Activated CD4-positive, alpha-beta T cell treated with anti-CD3 and anti-CD28 coated beads for 48 hours (primary cell): Measurements from ENCODE around the gene SP110.

Source experiments
- DNase-seq: peaks from one replicate; pipeline ENCODE4 v3.0.0-alpha.2; 2020

The SP110 gene

DNA sequence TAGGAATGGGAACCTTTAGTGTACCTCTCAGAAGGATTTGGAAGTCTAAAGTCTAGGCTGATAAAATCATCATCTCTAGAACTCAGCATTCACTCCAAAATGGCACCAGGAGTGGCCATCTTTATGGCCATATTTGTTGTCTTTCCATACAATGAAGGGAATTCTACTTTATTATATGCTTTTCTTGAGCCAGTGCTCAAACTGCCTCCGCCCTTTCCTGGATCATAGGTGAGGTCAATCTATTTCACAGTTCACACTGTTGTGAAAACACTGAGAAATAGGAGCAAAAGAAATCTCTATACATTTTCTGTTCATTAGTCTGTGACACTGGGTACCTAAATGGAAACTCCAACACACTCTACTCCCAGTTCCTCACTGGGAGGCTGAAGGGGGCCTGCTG, 55.6 kb downstream of the SP110 start:
- no peak for DNase-seq

GRCh38 chr2:230162981-230163380, 56.8 kb downstream of the SP110 start:
- no peak for DNase-seq

GRCh38 chr2:230161184-230161583, 58.6 kb downstream of the SP110 start:
- DNase-seq, result no peak

DNA sequence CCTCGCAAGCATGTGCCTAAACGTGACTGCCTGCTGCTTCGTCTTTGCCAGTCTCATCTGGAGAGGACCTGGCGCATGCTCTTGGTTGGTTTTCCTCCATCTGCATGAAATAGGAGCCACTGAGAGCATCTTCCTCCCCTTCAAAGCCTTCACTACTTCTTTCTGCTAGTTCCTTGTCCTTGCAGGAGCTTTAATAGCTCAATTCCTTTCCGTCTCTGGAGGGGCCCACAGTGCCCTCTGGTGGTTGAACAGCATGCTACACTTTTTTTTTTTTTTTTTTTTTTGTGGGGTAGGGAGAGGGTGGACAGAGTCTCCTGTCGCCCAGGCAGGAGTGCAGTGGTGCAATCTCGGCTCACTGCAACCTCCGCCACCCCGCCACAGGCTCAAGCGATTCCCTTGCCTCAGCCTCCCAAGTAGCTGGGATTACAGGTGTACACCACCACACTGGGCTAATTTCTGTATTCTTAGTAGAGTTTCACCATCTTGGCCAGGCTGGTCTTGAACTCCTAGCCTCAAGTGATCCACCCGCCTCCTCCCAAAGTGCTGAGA, 59.6 kb downstream of the SP110 start:
- DNase-seq, result peak; percentile 64

DNA sequence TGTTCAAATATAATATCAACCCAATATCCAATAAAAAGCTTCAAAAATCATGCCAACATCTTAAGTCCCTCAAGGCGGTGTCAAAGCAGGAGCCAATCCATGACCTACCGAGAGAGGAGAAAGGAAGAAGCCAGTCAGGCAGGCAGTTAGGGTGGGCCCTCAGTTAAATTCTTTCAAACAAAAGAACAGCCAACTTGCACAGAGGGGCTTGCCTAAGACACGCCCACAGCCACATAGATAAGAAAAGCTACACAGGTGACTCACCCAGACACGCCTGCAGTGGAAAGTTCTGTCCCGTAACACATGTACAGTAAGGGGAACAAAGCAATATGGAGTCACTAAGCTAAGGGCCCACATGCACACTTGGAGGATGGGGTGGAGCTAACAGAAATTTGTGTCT, 61.3 kb downstream of the SP110 start:
- DNase-seq, result peak; percentile 20

DNA sequence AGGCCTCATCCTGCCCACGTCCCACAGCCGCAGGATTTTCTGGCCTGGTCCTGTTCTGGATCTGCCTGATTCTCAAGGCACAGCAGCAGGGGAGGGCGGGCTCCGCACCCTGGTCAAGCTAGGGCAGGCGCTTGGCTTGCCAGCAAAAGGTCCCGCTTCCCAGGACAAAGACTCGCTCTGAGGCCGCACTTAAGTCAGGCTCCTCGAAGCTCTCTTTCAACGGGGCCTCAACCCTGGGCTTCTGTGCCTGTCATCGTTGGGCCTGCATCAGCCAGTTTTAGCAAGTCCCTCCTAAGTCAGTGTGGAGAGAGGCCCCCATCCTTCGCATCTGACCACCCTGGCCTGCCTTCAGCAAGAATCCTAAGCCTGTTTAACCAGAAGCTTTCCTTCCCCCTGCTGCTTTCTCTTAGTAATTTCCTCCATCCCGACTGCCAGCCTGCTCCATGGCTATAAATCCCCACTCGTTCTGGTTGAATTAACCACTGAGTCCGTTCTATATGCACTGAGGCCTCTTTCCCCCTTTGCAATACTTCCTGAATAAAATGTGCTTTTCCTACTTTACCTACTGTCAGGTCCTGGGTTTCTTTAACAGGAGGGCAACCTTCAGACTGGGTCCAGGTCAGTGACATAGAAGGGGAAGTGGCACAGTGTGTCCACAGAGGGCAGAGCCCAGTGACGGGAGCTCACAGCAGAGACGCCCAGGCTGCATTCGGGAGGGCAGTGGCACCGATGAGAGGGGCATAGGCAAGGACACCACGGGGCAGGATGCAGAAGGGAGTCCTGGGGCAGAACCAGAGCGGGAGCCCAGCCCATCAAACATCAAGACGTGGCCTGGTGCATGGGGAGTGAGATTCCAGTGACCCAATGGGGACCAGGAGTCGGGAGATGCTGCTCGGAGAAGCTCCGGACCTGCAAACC, 62.7 kb downstream of the SP110 start:
- no peak for DNase-seq

DNA sequence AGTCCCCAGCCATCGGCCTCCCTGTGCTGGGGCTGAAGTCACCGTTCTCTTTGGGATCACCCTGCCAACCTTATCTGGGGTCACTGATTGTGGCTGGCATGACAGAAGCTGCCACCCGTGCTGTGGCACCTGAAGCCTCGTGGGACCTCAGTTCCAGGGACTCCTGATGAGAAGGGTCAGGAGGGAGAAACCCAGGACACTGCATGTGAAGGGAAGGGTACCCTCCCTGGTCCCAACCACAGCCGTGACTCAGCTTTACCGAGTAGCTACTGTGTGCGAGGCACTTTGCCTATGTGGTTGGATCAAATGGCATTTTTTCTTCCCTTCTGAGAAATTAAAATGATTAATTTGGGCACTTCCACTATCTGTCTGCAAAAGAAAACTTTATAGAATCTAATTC, 64.4 kb downstream of the SP110 start:
- DNase-seq, result peak; percentile 59

DNA sequence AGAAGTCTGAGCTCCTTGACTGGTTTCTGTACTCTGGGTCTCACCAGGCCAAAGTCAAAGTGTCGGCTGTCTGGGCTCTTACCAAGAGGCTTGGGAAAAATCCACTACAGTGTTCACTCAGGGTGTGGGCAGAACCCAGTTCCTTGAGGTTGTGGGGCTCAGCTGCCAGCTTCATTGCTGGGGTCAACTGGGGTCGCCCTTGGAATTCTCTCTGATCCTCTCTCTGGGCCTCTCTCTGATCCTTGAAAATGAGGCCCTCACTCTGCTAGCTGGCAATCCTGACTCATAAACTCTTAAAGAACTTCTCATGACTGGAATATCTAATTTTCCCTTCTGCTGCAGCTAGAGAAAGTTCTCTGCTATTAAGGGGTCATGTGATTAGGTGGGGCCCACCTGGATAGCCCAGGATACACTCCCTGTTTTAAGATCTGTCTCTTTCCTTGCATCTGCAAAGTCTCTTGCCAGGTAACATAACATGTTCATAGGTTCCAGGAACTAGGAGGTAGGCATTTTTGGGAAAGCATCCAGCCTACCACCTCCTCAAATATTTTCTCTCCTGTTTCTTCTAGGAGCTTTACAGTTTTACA, 66.3 kb downstream of the SP110 start:
- no peak for DNase-seq

- DNase-seq, result no peak
Observed at GRCh38 chr2:230152334-230152733, 67.5 kb downstream of the SP110 start.

DNA sequence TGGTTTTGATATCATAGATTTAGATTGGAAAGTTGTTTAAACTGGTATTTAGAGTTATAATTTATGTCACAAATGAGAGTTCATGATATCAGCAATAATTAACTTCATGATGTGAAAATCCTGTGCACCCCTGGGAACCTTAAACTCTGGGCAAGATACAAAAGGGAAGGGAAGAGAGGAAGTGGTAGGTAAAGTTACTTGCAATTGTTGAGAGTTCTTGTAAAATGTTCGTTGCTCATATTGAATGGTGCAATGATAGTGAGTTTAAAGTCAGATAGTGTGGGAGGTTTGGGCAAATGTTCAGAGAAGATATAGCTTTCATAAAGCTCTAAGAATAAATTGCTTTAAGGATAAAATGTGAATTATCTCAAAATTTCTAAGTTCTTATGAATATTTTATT, 75.4 kb downstream of the SP110 start:
- no peak for DNase-seq

DNA sequence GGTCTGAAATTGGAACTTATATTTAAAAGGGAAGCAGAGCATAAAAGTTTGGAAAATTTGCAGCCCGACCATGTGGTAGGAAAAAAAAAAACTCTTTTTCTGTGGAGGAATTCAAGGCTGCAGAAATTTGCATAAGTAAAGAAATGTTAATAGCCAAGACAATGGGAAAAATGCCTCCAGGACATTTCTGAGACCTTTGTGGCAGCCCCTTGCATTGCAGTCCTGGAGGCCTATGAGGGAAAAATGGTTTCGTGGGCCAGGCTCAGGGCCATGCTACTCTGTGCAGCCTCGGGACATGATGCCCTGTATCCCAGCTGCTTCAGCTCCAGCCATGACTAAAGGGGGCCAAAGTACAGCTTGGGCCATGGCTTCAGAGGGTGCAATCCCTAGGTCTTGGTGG, 79.1 kb downstream of the SP110 start:
- no peak for DNase-seq

- DNase-seq, result no peak
Observed at GRCh38 chr2:230137902-230138539, 81.8 kb downstream of the SP110 start.

DNA sequence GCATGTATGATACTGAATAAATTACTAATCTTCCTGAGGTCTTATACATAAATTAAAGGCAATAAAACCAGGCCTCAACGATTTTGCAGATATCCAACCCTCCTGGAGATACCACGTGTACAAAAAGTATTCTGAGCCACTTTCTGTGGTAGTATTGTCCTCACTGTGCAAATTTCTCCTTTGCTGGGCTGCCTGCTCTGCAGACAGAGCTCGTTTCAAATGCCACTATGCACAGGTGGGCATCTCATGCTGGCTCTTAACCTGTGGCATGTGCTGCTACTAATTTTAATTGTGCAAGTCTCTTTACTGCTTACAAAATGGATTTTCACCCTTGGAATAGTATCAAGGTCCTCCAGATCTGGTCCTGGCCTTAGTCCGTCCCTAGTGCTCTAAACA, 84.7 kb downstream of the SP110 start:
- DNase-seq, result no peak

DNA sequence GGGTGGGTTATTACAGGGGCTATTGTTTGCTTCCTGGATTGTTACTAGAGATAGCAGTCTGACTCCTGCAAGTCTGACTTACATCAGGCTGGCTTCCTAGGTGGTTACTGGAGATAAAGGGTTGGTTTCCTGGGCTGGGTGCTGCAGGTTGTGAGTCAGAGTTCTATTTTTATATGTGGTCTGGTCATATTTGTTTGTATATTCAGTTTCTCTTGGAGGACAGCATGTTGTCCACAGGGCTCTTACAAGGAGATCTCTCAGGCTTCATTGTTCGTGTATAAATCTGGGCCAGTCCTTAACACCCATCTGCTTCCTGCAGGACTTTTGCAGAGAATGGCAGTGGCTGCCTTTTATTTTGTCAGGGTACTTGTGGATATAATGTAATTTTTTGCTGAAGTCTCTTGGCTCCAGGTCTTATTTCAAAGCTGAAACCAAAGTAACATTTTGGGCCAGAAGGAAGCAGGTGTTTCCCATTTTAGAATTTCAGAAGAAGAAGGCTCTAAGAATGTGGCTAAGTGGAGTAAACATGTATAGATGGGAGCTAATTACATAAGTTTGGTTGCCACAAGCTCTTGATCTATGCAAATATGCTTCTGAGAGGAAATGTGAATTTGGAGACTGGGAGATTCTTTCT, 85.2 kb downstream of the SP110 start:
- DNase-seq, result no peak

- DNase-seq, result no peak
Observed at GRCh38 chr2:230131366-230131765, 88.4 kb downstream of the SP110 start.

GRCh38 chr2:230130668-230131364, 89.0 kb downstream of the SP110 start:
- no peak for DNase-seq

DNA sequence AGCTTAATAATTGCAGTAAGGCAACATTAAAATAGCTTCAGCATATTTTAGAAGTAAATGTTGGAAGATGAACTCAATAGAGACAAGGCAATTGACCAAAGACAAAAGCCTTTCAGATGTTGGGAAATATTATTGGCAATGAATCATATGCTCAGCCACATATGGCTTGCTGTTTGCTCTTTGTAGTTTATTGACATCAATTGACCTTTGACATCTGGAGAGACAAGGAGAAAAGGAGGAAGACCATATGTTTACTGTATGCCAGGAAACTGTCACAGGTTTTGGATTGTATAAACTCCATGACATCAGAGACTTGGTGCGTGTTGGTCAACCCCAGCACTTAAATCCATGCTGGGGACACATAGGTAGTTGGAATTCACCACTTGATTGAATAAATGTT, 90.4 kb downstream of the SP110 start:
- no peak for DNase-seq

- DNase-seq, result no peak
Observed at GRCh38 chr2:230128623-230129342, 91.0 kb downstream of the SP110 start.

- no peak for DNase-seq
Observed at GRCh38 chr2:230127195-230127594, 92.6 kb downstream of the SP110 start.

DNA sequence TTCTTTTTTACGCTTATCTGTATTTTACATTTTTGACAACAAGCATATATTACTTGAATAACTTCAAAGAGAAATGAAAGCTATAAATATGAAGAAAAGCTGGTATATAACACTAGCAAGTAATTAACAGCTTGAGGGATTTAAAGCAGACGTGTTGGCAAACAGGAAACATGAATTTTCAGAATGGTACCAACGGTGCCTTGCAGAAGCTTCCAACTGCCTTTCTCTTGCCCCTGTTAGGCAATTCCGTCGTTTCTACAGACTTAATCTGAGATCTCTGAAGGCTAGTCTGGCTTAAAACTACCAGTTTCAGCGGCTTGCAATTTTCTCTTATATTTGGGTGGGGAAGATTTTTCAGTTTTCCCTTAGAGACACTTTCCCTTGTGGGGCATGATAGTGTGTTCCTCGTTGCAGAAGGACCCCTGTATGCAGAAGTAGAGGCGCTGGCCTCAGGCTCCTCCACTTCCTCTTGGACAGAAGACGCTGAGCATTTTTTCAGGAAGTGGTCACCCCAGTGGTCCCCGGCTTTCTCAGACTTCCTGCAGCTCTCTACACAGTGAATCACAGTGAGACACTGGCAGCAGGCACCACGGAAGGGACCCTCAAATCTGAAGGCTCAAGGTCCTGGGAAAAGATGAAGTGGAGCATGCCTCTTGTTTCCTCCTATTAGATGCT, 94.9 kb downstream of the SP110 start:
- DNase-seq, result no peak

- no peak for DNase-seq
Observed at GRCh38 chr2:230124235-230124634, 95.5 kb downstream of the SP110 start.
